GM23248 (cell line): Measurements from ENCODE around the gene LCE6A. TPM values are rescaled to one million over a fixed set of nuclear protein-coding genes. Genes with fewer than 3 reads are reported as not detected.

Experiments
- DNase-seq: peaks from one replicate; pipeline ENCODE4 v3.0.0-alpha.2; 2015
- H2AFZ ChIP-seq: fragments of 200-600 bp; sonication (generic); 2 replicates; pipeline ENCODE4 v1.6.1; 2016; ENCODE audit warnings: antibody characterized with exemption
- H3F3A ChIP-seq: fragments of 200-600 bp; sonication (generic); 2 replicates; pipeline ENCODE4 v1.6.1; 2016; ENCODE audit warnings: mild to moderate bottlenecking, antibody characterized with exemption, mixed run types; ENCODE audit not compliant: insufficient read depth
- H3K27ac ChIP-seq: fragments of 200-600 bp; sonication (generic); 2 replicates; pipeline ENCODE4 v1.5.1; 2016; ENCODE audit warnings: mild to moderate bottlenecking
- H3K27me3 ChIP-seq: fragments of 200-600 bp; sonication (generic); replicated peaks from 2 replicates; pipeline ENCODE4 v1.6.1; 2016; ENCODE audit warnings: mild to moderate bottlenecking; ENCODE audit not compliant: insufficient read depth
- H3K36me3 ChIP-seq: fragments of 200-600 bp; sonication (generic); 2 replicates; pipeline ENCODE4 v1.6.1; 2016; ENCODE audit warnings: low read depth, mild to moderate bottlenecking
- H3K4me1 ChIP-seq: fragments of 200-600 bp; sonication (generic); 2 replicates; pipeline ENCODE4 v1.6.1; 2016; ENCODE audit warnings: mild to moderate bottlenecking; ENCODE audit not compliant: insufficient read depth
- H3K4me2 ChIP-seq: fragments of 200-600 bp; sonication (generic); one replicate; pipeline ENCODE4 v1.6.1; 2016; ENCODE audit warnings: mild to moderate bottlenecking; ENCODE audit not compliant: unreplicated experiment
- H3K4me3 ChIP-seq: fragments of 200-600 bp; sonication (generic); 2 replicates; pipeline ENCODE4 v1.5.1; 2016; ENCODE audit warnings: mild to moderate bottlenecking
- H3K79me2 ChIP-seq: fragments of 200-600 bp; sonication (generic); 2 replicates; pipeline ENCODE4 v1.6.1; 2016; ENCODE audit warnings: mild to moderate bottlenecking; ENCODE audit not compliant: insufficient read depth
- H3K9ac ChIP-seq: fragments of 200-600 bp; sonication (generic); 2 replicates; pipeline ENCODE4 v1.6.1; 2016; ENCODE audit warnings: mild to moderate bottlenecking
- H3K9me2 ChIP-seq: fragments of 200-600 bp; sonication (generic); 2 replicates; pipeline ENCODE4 v1.6.1; 2016; ENCODE audit warnings: mixed run types, mild to moderate bottlenecking, moderate library complexity; ENCODE audit not compliant: insufficient read depth
- H3K9me3 ChIP-seq: fragments of 200-600 bp; sonication (generic); one replicate; pipeline ENCODE4 v1.6.1; 2017; ENCODE audit warnings: low read depth
- H4K20me1 ChIP-seq: fragments of 200-600 bp; sonication (generic); 2 replicates; pipeline ENCODE4 v1.6.0; 2016; ENCODE audit not compliant: insufficient read depth
- EZH2 ChIP-seq: fragments of 200-600 bp; sonication (generic); IDR thresholded peaks from 2 replicates; pipeline ENCODE4 v1.6.1; 2018; ENCODE audit warnings: antibody characterized with exemption, mild to moderate bottlenecking; ENCODE audit not compliant: insufficient read depth, poor library complexity, severe bottlenecking
- EZH2phosphoT487 ChIP-seq: fragments of 200-600 bp; sonication (generic); IDR thresholded peaks from 2 replicates; pipeline ENCODE4 v1.6.1; 2018; ENCODE audit warnings: antibody characterized with exemption, moderate library complexity, mild to moderate bottlenecking, low read depth; ENCODE audit not compliant: insufficient read depth
- WGBS, 2 experiments: methylation state at CpG; one replicate each; pipeline ENCODE4 v1.1.6; 2015 to 2017; ENCODE audit warnings: low lambda C conversion rate in 2 of 2, low coverage in 1 of 2; ENCODE audit errors: missing lambda C conversion rate in 2 of 2; 5-methylcytosine and 5-hydroxymethylcytosine counted together
- in situ Hi-C: fragments of 300-500 bp; cut with MboI; formaldehyde crosslinking; loops from 2 replicates; pipeline ENCODE4 v1.15.0; 2020
- polyA plus RNA-seq: library from polyadenylated mRNA; unstranded; fragments of >200 nt; fragmentation: Nextera tagmentation; extraction: Ambion mirVana; gene quantifications from 2 replicates; pipeline ENCODE4 v1.2.1, GENCODE V29; 2016
- total RNA-seq: library from RNA; depleted of rRNA; stranded (reverse); fragments of >200 nt; shearing (Covaris generic); gene quantifications from 2 replicates; pipeline ENCODE4 v1.2.3, GENCODE V29; 2014

LCE6A gene
- total and polyA plus RNA-seq, 2 experiments from 2014 or later, result not detected

DNA sequence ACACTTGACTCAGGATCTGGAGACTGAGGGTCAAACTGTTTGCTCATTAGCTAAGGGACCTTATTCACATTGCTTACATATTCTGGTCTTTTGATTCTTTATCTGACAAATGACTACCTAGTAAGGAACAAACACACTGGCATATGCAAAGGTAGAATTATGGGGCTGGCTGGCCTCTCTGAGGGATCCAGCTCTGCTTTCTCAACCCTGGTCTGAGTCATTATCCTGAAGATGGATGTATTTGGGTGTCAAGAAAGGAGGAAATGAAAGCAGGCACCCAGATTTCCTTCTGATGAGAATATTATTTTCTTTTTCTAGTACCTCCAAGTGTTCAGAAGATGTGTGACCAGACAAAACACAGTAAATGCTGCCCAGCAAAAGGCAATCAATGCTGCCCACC is 41.4 kb downstream of the LCE6A start:
- H3K4me3 ChIP-seq, result no peak overlapping the region
- H3K9me3 ChIP-seq, result no peaks in the 10 kb centered on the region

DNA sequence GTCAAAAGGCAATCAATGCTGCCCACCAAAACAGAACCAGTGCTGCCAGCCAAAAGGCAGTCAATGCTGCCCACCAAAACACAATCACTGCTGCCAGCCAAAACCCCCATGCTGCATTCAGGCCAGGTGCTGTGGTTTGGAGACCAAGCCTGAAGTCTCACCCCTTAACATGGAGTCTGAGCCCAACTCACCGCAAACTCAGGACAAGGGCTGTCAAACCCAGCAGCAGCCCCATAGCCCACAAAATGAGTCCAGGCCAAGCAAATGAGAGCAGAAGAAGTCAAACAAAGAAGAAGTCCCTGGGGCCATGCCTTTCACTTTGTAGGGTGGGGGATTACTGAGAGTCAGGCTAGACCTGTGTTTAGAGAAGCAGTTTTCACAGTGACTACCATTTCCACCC is 41.9 kb downstream of the LCE6A start:
- Histone ChIP-seq H2AFZ (no peak overlapping the region), H3K9ac (no peak overlapping the region), H3K27ac (no peak overlapping the region), H3K79me2 (no peaks in the 10 kb centered on the region), H3K9me2 (no peaks in the 10 kb centered on the region), H3K27me3 (no peaks in the 10 kb centered on the region), H3K9me3 (no peaks in the 10 kb centered on the region), H4K20me1 (no peaks in the 10 kb centered on the region), H3K36me3 (no peaks in the 10 kb centered on the region), H3K4me2 (peak overlapping the region; percentile 38), H3K4me3 (no peak overlapping the region), H3F3A (peaks cover 24% of the 10 kb centered on the region), H3K4me1 (peaks cover 19% of the 10 kb centered on the region)
- TF ChIP-seq EZH2phosphoT487, result no peak
- no peak for TF ChIP-seq EZH2
- 95 to 100% methylated on average over 1 of the region's 1 CpG for WGBS, 2 experiments
- DNase-seq, result no peak
- in situ Hi-C loops, result no loop called here

More for the DNA sequence above, 41.4 kb downstream of the LCE6A start:
- Histone ChIP-seq H3K27me3 (no peaks in the 10 kb centered on the region), H4K20me1 (no peaks in the 10 kb centered on the region), H2AFZ (no peak overlapping the region), H3K36me3 (no peaks in the 10 kb centered on the region), H3K79me2 (no peaks in the 10 kb centered on the region), H3K4me1 (peaks cover 19% of the 10 kb centered on the region), H3K9ac (no peak overlapping the region), H3K9me2 (no peaks in the 10 kb centered on the region), H3F3A (peaks cover 24% of the 10 kb centered on the region), H3K4me2 (peak overlapping the region; percentile 38), H3K27ac (no peak overlapping the region)
- DNase-seq, result peak; percentile 46
- in situ Hi-C loops, result no loop called here
- TF ChIP-seq EZH2phosphoT487 (no peak), EZH2 (no peak)

DNA sequence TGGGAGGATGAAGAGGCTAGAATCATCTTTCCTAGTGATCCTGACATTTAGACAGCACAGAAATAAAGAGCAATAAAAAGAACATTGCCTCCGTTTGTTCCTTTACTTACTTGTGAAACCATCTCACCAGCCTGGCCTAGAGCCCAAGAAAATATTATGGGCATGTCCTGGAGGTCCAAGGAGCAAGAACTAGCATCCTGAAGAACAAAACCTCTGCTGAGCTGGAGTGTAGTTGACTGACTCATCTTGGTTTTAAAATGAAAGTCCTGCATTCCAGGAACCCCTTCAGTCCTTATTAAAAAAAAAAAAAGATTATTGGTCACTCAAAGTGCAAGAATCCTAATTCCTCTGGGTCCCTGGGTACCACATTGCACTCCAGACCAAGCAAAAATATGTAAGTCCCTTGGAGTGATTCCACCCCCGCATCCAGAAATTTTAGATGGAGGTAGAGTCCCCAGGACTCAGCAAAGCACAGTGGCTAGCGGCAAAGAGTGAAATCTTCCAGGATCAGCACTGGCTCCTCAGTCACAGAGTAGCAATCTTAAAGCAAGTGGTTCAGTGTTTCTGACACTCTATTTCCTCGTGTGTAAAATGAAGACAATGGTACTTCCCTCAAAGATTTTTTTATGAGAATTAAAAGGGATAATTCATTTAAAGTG is 42.4 kb downstream of the LCE6A start:
- Histone ChIP-seq H4K20me1 (no peaks in the 10 kb centered on the region), H2AFZ (no peak overlapping the region), H3K27ac (no peak overlapping the region), H3F3A (peaks cover 24% of the 10 kb centered on the region), H3K9me3 (no peaks in the 10 kb centered on the region), H3K9me2 (no peaks in the 10 kb centered on the region), H3K4me2 (peak overlapping the region; percentile 38), H3K9ac (no peak overlapping the region), H3K27me3 (no peaks in the 10 kb centered on the region), H3K36me3 (no peaks in the 10 kb centered on the region), H3K4me3 (no peak overlapping the region), H3K79me2 (no peaks in the 10 kb centered on the region), H3K4me1 (peaks cover 19% of the 10 kb centered on the region)
- 56 to 63% methylated on average over 4 of the region's 4 CpGs for WGBS, 2 experiments
- TF ChIP-seq EZH2phosphoT487, result no peak
- no peak for TF ChIP-seq EZH2
- DNase-seq, result peak; percentile 72
- in situ Hi-C loops, result no loop called here

DNA sequence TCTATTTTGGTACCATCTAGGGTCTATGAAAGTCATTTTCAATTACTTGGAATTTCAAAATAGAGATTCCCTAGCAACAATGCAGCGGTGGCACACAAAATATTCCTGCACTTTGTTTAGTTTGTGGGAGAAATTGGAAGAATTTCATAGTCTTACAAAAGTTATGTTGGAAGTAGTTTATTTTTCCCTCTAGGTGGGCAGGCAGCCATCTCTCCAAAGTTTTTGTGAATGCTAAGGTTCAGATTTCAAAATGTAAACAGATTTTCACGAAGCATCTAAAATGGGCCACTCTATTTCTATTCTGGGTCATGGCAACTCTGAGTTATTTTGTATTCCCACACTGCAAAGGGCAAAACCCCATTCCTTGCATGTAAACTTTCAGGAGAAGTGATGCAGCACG is 43.4 kb downstream of the LCE6A start:
- in situ Hi-C loops, result no loop called here
- Histone ChIP-seq H3K27me3 (no peaks in the 10 kb centered on the region), H3K79me2 (no peaks in the 10 kb centered on the region), H3K4me1 (peaks cover 19% of the 10 kb centered on the region), H3K4me3 (no peak overlapping the region), H3K4me2 (no peak overlapping the region), H3K9me2 (no peaks in the 10 kb centered on the region), H2AFZ (no peak overlapping the region), H4K20me1 (no peaks in the 10 kb centered on the region), H3K27ac (no peak overlapping the region), H3K36me3 (no peaks in the 10 kb centered on the region), H3K9ac (no peak overlapping the region), H3K9me3 (no peaks in the 10 kb centered on the region), H3F3A (peaks cover 24% of the 10 kb centered on the region)
- WGBS, 2 experiments, result 21 to 27% methylated on average over 3 of the region's 3 CpGs
- peak; percentile 6 for DNase-seq
- TF ChIP-seq EZH2phosphoT487, result no peak
- no peak for TF ChIP-seq EZH2
